GM19324 (cell line): Measurements from ENCODE around the gene TFAP2A.

ENCODE experiments used
- ATAC-seq: cut with Tn5 transposase; IDR thresholded peaks from one replicate; pipeline ENCODE4 v1.9.1; 2021; ENCODE audit warnings: mild to moderate bottlenecking, moderate library complexity; ENCODE audit not compliant: unreplicated experiment, low FRiP score

The TFAP2A gene

DNA sequence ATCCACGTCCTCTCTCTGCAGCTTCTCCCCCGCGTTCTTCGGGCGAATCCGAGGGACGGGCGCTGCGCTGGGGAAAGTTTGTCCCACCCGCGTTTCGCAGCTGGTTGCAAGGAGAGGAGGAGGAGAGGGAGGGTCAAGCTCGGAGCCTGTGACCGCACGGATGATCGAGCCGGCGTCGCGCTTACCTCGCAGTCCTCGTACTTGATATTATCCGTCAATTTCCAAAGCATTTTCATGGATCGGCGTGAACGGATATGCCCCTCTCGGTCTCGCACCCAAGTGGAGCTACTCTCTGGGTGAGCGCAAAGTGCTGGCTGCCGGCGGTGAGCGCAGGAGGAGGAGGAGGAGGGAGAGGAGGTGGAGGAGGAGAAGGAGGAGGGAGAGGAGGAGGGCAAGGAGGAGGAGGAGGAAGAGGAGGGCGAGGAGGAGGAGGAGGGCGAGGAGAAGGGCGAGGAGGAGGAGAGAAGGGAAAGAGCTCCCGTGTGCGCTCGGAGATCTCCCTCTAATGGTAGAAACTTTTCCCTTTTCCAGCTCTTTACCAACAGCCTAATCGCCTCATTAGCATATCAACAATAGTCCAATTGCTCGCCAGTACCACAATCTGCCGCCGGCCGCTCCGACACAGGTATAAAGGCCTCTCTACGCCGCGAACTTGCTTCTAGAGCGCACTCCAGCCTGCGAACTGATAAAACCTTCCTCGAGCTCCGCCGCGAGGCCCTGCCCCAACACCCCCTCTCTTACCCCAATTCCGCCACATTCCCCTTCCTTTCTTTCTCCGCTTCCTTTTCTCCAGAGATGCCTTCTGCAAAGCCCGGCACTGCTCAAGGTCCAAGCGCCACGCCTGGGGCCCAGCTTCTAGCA is at the start of gene TFAP2A:
TFAP2A (minus strand) TSS at position 319 of the 861 bp plus-strand sequence; CDS start at position 236, 83 bp downstream.
- ATAC-seq = no peak

DNA sequence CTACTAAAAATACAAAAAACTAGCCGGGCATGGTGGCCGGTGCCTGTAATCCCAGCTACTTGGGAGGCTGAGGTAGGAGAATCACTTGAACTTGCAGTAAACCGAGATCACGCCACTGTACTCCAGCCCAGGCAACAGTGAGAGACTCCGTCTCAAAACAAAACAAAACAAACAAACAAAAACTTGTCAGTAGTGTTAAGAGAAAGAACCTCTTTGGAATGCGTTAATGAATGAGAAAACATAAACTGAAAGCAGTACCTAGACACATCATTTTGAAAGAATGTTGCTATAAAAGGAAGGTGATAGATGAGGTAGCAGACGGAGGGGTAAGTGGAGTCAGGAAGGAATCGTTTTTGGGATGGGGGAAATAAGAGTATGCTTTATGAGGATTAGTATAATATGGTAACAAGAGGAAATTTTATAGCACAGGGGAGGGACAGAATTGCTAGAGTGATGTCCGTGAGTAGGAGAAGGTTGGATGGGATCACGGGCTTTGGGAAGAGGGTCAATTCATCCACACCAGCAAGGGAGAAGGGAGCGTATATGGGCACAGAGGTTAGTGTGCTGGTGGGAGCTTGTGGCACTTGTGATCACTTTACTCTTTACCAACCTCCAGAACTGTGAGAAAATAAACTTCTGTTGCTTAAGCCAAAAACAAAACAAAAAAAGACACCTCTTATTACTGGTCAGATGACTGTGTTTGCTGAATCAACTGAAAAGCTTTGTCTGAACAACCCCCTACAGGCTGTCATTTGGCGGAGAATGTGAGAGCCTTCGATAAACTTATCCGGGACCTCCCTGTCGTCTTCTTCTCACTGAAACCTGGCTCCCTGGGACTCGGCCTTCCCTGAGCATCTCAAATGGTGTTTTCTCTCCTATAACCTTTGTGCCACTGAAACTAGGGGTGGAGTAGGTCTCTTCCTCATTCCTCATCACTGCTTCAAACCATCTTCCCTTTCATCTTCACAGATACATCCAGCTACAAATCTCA is 48.9 kb upstream of the TFAP2A start:
- ATAC-seq = no peak

GRCh38 chr6:10463040-10463439 is 48.2 kb upstream of the TFAP2A start:
- ATAC-seq = no peak

DNA sequence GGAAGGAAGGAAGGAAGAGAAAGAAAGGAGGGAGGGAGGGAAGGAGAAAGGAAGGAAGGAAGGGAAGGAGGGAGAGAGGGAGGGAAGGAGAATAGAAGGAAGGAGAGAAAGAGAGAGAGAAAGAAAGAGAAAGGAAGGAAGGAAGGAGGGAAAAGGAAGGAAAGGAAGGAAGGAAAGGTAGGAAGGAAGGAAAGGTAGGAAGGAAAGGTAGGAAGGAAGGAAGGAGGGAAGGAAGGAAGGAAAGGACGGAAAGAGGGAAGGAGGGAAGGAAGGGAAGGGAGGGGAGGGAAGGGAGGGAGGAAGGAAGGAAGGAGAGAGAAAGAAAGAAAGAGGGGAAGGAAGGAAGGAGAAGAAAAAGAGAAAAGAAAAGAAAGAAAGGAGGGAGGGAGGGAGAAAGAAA is 47.0 kb upstream of the TFAP2A start:
- no peak for ATAC-seq

- peak; percentile 91 for ATAC-seq
Observed at GRCh38 chr6:10460096-10460495, 45.2 kb upstream of the TFAP2A start.

DNA sequence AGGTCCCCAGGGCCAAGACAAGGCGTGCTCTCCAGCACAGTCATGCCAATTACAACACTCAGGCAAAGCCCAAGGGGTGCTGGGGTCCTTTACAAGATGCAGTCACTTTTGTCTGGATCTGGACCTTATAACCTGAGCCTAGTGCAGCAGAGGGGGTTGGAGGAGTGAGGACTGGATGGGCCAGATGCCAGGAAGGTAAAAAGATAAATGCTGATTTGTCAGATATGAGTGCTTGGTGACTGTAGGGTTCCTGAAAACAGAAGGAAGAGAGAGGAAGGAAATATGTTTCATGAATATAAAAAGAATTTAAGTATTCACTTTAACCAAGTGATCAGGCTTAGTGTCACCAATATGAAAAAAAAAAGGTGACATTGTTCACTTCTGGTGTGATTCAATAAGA is 43.4 kb upstream of the TFAP2A start:
- ATAC-seq = no peak

- no peak for ATAC-seq
Observed at GRCh38 chr6:10453596-10453995, 38.7 kb upstream of the TFAP2A start.

- no peak for ATAC-seq
Observed at GRCh38 chr6:10451828-10452509, 37.1 kb upstream of the TFAP2A start.

DNA sequence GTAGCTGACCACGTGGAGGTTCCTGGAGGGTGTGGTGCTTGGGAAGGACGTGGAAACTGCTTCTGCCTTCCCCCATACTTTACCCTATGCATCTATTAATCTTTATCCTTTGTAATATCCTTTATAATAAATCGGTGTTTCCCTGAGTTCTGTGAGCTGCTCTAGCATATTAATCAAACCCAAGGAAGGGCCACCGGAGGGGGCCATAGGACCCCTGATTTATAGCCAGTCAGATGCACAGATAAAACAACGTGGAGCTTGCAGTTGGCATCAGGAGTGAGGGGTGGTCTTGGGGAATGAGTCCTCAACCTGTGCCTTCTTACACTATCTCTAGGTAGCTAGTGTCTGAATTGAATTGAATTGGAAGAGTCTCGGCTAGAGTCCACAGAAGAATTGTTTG is 36.5 kb upstream of the TFAP2A start:
- ATAC-seq = no peak

GRCh38 chr6:10449751-10450150 is 34.9 kb upstream of the TFAP2A start:
- ATAC-seq = no peak

- no peak for ATAC-seq
Observed at GRCh38 chr6:10448096-10448495, 33.2 kb upstream of the TFAP2A start.

DNA sequence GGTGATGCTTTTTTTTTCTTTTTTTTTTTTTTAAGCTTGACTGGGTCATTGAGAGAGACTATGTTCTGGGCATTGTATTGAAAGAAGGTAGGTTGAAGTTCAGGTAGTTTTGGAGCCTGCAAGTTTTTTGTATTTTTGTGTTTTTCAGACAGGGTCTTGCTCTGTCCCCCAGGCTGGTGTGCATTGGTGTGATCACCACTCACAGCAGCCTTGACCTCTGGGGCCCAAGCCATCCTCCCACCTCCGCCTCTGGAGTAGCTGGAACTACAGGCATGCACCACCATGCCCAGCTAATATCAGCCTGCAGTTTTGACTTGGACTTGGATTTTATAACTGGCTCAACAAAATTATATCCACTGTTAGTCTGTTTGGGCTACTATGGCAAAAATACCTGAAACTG is 31.7 kb upstream of the TFAP2A start:
- no peak for ATAC-seq

DNA sequence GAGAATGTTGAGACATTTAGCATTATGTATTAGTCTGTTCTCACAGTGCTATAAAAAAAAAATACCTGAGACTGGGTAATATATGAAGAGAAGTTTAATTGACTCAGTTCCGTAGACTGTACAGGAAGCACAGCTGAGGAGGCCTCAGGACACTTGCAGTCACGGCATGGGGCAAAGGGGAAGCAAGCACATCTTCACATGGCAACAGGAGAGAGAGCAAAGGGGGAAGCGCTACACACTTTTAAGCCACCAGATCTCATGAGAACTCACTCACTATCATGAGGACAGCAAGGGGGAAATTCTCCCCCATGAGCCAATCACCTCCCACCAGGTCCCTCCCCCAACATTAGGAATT is 26.8 kb upstream of the TFAP2A start:
- ATAC-seq = no peak

GRCh38 chr6:10441004-10441654 is 26.3 kb upstream of the TFAP2A start:
- no peak for ATAC-seq

GRCh38 chr6:10437891-10438290 is 23.0 kb upstream of the TFAP2A start:
- ATAC-seq = no peak

- no peak for ATAC-seq
Observed at GRCh38 chr6:10434235-10434634, 19.4 kb upstream of the TFAP2A start.

GRCh38 chr6:10433322-10433721 is 18.4 kb upstream of the TFAP2A start:
- no peak for ATAC-seq

DNA sequence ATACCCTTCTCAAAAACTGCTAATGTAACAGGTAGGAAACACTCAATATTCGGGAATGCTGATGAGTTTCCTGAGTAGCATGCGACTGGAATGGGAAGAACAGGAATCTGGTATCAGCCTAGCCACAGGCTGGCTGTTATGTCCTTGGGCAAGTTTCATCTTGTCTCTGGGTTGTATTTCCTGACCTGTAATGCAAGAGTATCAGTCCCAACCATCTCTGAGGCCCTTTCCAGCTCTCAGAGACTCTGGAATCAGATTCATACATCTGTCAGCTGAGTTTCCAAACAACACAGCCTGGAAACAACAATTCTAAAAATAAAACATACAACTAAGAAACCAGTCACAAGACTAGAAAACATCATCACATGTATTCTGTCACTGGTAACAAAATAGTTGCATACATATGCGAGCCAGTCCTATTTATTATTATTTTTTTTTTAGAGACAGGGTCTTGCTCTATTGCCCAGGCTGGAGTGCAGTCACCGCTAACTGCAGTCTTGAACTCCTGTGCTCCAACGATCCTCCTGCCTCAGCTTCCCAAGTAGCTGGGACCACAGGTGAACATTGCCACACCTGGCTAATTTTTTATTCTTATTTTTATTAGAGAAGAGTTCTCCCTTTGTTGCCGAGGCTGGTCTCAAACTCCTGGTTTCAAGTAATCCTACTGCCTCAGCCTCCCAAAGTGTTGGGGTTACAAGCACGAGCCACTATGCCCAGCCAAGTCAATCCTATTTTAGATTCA is 16.7 kb upstream of the TFAP2A start:
- ATAC-seq = no peak

DNA sequence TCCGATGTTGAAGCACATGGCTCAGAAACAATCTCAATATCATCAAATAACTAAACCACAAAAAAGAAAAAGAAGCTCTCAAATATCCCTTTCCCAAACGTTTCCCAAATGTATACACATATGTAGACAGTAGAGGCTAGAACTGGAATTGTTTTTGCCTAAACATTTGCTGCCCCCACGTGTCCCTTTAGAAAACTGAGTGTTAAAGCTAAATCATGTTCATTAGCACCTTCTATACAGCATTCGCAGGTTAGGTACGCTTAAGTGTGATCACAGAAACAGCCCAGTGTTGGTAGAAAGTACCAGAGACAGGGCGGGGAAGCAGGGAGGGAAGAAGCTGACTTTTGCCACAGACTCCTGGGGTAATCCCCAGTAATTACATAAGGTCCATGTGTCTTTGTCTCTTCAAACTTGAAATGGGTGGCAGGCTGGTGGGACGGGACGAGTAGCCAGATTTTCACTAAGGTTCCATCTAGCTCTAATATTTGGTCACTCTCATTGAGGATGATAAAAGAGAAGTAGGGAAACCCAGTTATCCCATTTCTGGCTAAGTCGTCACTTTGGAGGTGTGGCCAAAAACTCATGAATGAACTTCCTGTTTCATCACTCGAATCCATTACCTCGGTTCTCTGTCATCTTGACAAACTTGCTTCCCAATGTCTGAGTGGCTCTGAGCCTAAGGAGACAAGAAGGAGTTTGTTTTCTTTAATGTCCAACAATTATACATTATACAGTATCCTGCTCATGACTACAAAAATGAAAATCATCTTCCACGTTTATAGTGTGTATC is 15.0 kb upstream of the TFAP2A start:
- peak; percentile 70 for ATAC-seq
